Hepatocyte (in vitro differentiated cells): ENCODE measurements around the gene CISH.

Experiments used
- EZH2 ChIP-seq: fragments of 200-600 bp; sonication (generic); IDR thresholded peaks from 2 replicates; pipeline ENCODE4 v1.6.1; 2016; ENCODE audit warnings: antibody characterized with exemption, mild to moderate bottlenecking, borderline replicate concordance
- TF ChIP-seq, protein P1 (sequence below): fragments of 200-600 bp; sonication (generic); IDR thresholded peaks from 2 replicates; pipeline ENCODE4 v1.5.1; 2016; ENCODE audit warnings: antibody characterized with exemption, mild to moderate bottlenecking; ENCODE audit not compliant: poor library complexity

GRCh38 chr3:50630877-50631276, 19.3 kb upstream of the CISH start:
- no peak for TF ChIP-seq EZH2
- TF ChIP-seq, protein P1, sequence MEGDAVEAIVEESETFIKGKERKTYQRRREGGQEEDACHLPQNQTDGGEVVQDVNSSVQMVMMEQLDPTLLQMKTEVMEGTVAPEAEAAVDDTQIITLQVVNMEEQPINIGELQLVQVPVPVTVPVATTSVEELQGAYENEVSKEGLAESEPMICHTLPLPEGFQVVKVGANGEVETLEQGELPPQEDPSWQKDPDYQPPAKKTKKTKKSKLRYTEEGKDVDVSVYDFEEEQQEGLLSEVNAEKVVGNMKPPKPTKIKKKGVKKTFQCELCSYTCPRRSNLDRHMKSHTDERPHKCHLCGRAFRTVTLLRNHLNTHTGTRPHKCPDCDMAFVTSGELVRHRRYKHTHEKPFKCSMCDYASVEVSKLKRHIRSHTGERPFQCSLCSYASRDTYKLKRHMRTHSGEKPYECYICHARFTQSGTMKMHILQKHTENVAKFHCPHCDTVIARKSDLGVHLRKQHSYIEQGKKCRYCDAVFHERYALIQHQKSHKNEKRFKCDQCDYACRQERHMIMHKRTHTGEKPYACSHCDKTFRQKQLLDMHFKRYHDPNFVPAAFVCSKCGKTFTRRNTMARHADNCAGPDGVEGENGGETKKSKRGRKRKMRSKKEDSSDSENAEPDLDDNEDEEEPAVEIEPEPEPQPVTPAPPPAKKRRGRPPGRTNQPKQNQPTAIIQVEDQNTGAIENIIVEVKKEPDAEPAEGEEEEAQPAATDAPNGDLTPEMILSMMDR, result no peak
